Choroid plexus epithelial cell (primary cell): ENCODE data around the gene CLEC18A.
A peak's percentile ranks its signal among the peaks of the same experiment; 100 is the strongest.
"Not testable (repeated sequence)": the region's sequence is repeated elsewhere in the genome, so short reads cannot be mapped to it uniquely, and the experiment has no call there.

Experiments used
- DNase-seq: peaks from one replicate; pipeline ENCODE4 v3.0.0-alpha.2; 2010; ENCODE audit warnings: low read depth
- H3K4me3 ChIP-seq: 2 replicates; pipeline ENCODE4 v1.5.1; 2011; ENCODE audit warnings: low read depth, mild to moderate bottlenecking, control low read depth, low read length, moderate library complexity
- CTCF ChIP-seq: conservative IDR thresholded peaks from 2 replicates; pipeline ENCODE4 v1.5.1; 2011; ENCODE audit warnings: low read depth, mild to moderate bottlenecking, control low read depth, inconsistent platforms, low read length, moderate library complexity

CLEC18A gene

GRCh38 chr16:69951017-69951671 is at the start of gene CLEC18A:
TSS of gene CLEC18A (plus strand) at chr16:69951334. CDS start at chr16:69951367, 33 bp downstream.
- H3K4me3 ChIP-seq, DNase-seq: not testable (repeated sequence)

DNA sequence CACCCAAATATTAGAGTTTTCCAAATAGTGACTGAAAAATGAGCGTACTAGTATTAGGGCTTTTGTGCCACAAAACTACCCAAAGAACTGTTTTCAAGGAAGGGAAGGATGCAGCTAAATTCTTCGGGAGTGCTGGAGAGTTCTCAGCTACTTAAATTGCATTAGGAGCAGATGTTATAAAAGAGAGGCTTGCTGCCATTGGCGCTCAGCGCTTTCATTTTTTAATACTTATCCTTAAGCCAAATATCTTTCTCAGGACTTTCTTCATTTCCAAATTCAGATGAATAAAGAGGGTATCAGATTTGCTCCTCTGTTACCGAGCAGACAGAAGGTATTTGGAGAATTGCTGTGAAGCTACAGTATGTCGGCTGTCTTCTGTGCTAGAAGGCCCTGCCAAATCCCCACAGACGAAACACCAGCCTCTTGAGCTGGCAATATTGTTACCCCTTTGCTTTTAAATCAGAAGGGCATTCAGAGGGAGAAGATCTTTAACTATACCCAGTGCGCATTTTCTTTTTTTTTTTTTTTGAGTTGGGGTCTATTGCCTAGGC is 47.2 kb upstream of the CLEC18A start:
- no peak for DNase-seq
- H3K4me3 ChIP-seq: no peak overlapping the region
- no peak for TF ChIP-seq CTCF

GRCh38 chr16:69904495-69905170 is 46.5 kb upstream of the CLEC18A start:
- no peak overlapping the region for H3K4me3 ChIP-seq
- TF ChIP-seq CTCF: no peak
- DNase-seq: no peak

DNA sequence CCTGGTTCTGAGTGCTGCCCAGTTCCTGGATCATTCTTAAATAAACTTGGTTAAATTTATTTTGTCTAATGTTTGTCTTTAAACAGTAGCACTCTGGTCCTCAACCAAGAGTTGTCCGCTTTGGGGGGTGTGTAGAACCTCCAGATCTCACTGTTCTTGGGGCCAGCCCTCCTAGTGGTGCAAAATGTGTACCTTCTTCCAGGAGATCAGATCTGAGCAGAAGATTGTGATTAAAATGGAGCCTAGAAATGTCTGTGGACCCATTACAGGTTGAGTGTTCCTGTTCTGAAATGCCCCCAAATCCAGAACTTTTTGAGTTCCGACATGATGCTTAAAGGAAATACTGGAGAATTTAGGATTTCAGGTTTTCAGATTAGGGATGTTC is 46.0 kb upstream of the CLEC18A start:
- no peak for TF ChIP-seq CTCF
- no peak overlapping the region for H3K4me3 ChIP-seq
- DNase-seq: no peak

DNA sequence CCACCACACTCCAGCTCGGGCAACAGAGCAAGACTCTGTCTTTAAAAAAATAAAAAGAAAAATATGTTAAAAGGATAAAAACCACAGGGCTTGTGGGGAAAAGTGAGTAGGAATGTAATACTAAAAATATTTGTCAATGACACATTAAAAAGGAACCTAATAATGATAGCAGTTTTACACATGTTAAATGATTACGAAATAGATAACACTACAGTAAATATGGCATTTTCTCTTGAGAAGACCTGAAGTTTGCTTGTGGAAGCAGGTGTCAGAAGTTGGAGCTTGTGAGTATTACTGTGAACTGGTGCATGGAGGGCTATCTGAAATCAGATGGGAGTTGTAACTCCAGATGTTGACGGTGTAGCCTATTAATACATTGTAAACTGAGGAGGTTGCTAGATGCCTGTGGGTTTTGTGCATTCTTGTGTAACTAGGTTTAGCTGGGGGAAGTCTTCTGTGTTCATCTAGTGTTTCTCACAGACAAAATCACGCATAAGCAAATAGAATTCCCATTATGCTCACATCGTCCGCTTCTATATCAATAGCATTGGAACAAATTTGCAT is 44.2 kb upstream of the CLEC18A start:
- TF ChIP-seq CTCF: no peak
- DNase-seq: peak; percentile 94

DNA sequence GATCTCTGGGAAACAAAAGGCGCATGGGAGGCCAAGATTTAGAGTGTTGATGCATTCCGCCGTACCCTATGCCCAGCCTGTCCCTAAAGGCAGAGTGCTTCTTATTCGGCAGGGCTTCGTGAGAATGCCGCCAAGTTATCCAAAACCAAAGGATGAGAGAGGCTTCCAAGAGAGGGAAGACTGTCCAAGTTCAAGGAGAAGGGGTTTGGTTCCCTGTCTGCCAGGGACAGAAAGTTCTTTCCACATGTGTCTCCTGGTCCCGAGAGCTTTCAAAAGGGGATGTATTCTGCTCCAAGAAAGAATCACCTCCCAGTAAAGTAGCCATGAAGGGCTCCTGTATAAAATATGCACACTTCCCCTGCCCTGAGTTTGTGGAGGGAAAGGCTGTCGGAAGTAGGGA is 42.1 kb upstream of the CLEC18A start:
- no peak for TF ChIP-seq CTCF
- DNase-seq: no peak
- no peak overlapping the region for H3K4me3 ChIP-seq

More for the DNA sequence above, 44.2 kb upstream of the CLEC18A start:
- no peak overlapping the region for H3K4me3 ChIP-seq

- TF ChIP-seq CTCF: no peak
- DNase-seq: no peak
- no peak overlapping the region for H3K4me3 ChIP-seq
Measured at GRCh38 chr16:69909760-69910159, 41.4 kb upstream of the CLEC18A start.
